SK-MEL-5 (cell line): ENCODE measurements around the gene PTGFRN. TPM values are rescaled to one million over a fixed set of nuclear protein-coding genes. Genes with fewer than 3 reads are reported as not detected.

Experiments used
- DNase-seq: peaks from one replicate; pipeline ENCODE4 v3.0.0-alpha.2; 2016; ENCODE audit warnings: low read depth, low spot score
- in situ Hi-C: cut with HindIII; loops from 2 replicates; pipeline ENCODE4 v1.10.0; 2016; ENCODE audit warnings: low sequenced_read_pairs, high pct_unique_total_duplicates, low pct_unique_long_range_greater_than_20kb
- total RNA-seq: library from RNA; depleted of rRNA; stranded (reverse); fragments of >200 nt; shearing (Covaris generic); gene quantifications from 2 replicates; pipeline ENCODE4 v1.2.3, GENCODE V29; 2014

PTGFRN gene
- total RNA-seq, 1 experiment from 2014 or later = 28.4 TPM

- in situ Hi-C loops = loop anchor here (25.0 kb wide), 1 partner anchor 181 kb away; the partner anchor contains the start of gene TTF2
- DNase-seq = no peak
These were observed 28.8 kb upstream of the PTGFRN start for GRCh38 chr1:116880917-116881316.

DNA sequence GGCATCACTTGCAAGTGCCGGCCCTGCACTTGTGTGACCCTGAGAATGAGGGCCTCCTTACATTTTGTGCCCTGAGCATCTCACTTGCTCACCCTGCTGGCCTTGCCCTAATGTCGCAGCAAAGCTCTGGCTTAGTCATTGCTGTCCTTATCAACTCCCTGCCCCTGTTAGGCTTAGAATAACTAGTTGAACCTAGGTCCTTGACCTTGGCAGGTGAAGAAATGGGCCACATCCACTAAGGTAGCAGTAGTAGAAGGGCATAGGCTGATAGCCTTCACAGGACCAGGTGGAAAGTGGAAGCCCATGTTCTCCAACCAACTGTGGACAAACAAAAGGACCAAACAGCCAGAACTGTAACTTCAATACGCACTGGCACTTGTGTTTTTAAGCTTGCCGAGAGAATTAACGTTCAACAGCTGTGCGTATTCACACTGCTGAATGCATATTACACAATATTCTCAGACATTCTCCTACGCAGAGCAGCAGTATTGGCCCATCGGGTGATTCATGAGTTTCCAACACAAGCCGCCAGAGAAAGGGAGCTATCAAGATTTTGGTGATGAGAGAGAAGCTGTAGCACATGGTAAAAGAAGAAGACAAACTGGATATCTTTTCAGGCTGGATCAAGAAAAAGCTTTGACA, 27.7 kb upstream of the PTGFRN start:
- in situ Hi-C loops = loop anchor here (25.0 kb wide), 1 partner anchor 180 kb away; the partner anchor contains the start of gene TTF2
- DNase-seq = peak; percentile 49

GRCh38 chr1:116882866-116883265, 26.9 kb upstream of the PTGFRN start:
- in situ Hi-C loops = loop anchor here (25.0 kb wide), 1 partner anchor 179 kb away; the partner anchor contains the start of gene TTF2
- DNase-seq = no peak

DNA sequence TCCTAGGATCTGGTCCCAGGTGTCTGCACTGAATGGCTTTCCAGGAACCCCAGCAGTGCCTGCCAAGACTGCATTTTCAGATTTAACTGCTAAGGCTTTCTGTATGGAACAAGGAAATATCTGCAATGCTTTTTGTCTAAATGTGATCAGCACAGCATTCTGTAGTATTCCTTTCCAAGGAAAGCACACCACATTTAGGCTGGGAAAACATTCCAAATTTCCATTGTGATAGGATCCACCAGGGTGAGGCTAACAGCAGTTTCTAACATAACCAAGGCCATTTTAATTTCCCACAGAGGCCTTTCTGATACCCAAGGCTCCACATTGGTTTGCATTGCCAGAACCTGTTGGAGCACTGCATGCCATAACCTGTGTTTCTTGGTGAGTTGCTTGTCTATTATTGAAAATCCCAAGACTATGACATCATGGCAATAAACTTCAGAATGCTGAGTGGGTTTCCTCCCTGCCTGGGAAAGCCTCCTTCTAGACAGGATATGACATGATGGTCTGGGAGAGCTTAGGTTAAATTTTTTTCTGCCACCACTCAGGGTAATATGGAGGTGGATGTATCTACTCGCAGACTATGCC, 23.3 kb upstream of the PTGFRN start:
- DNase-seq = no peak
- in situ Hi-C loops = loop anchor here (25.0 kb wide), 1 partner anchor 176 kb away; the partner anchor contains the start of gene TTF2

GRCh38 chr1:116887212-116887611, 22.5 kb upstream of the PTGFRN start:
- DNase-seq = no peak
- in situ Hi-C loops = loop anchor here (25.0 kb wide), 1 partner anchor 175 kb away; the partner anchor contains the start of gene TTF2

GRCh38 chr1:116889380-116889779, 20.3 kb upstream of the PTGFRN start:
- in situ Hi-C loops = loop anchor here (25.0 kb wide), 1 partner anchor 173 kb away; the partner anchor contains the start of gene TTF2
- no peak for DNase-seq

DNA sequence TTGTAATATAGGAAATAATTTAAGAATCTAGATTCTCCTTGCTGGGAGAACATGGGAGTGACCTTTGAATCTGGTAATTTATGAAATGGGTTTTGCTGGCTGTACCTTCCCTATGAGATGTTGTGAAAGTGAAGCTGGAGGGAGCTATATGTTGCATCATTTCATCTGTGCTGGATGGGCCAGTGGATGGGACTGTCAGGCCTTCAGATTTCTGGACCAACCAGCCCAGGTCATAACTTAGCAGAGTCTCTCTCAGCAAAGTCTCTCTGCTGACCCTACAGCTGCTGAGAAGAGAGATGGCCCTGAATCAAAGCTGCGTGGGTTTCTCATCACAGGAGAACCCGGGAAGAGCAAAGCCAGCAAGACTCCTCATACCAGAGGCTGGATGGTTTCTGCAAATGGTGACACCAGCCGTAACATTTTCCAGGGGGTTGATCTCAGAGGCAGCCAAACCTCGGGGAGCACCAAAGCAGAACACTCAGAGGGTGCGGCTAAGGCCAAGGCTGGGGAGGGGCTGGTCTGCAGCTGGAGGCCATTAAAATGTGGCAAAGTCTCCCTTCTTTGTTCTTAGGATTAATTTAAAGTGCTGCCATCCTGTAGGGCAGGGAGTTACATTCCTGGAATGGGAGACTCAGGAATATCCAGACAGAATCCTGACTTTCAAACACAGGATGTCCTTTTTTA, 18.2 kb upstream of the PTGFRN start:
- in situ Hi-C loops = loop anchor here (25.0 kb wide), 1 partner anchor 171 kb away; the partner anchor contains the start of gene TTF2
- no peak for DNase-seq

DNA sequence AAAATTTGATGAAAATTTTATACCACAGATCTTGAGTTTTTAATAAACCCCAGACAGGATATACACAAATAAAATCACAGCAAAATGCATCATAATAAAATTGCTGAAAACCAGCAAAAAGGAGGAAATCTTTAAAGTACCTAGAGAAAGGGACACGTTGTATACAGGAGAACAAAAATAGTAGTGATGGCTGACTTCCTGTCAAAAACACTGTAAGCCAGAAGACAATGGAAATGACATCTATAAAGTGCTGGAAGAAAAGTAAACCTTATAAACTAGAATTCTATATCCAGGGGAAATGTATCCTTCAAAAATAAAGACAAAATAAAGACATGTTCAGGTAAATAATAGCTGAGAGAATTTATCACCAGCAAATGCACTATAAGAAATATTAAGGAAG, 14.6 kb upstream of the PTGFRN start:
- in situ Hi-C loops = loop anchor here (25.0 kb wide), 1 partner anchor 167 kb away; the partner anchor contains the start of gene TTF2
- no peak for DNase-seq

- no peak for DNase-seq
These were observed 10.2 kb upstream of the PTGFRN start for GRCh38 chr1:116899529-116899928.

DNA sequence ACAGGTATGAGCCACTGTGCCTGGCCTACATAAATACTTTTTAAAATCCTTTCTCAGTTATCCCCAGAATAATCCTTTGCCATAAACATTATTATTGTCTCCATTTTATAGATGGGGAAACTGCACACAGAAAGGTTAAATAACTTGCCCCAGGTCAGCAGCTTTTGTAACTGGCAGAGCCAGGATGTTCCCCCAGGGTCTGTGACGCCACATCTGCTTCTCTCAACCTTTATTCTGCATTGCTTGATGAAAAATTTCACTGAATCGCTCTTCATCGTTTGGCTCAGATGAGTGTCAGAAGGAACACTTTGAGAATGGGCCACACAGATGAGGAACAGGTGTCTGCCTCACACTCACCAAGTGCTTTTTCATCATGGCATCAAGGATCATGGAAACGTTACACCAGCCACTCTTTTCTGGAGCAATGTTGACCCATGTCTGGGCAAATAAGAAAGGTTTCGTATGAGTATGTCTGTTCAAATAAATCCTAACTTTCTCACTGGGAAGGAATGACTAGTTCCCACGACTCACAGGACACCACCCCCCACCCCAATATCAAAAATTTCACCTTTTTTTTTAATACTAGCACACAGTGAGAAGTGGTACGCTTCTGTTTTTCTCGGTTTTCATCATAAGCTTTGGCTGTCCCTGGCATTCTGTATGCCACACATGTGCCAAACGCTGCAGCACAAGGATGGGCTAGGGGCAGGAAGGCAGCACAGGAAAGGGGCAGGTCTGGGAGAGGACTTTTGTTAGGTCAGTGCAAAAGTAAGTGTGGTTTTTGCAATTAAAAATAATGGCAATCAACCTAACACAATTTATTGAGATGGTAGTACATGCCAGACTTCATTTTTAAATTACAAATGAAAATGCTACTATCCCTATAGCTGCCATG, 9.0 kb upstream of the PTGFRN start:
- in situ Hi-C loops = no loop called here
- DNase-seq = no peak

More at GRCh38 chr1:116899529-116899928, 10.2 kb upstream of the PTGFRN start:
- in situ Hi-C loops = loop anchor here (25.0 kb wide), 1 partner anchor 163 kb away; the partner anchor contains the start of gene TTF2

DNA sequence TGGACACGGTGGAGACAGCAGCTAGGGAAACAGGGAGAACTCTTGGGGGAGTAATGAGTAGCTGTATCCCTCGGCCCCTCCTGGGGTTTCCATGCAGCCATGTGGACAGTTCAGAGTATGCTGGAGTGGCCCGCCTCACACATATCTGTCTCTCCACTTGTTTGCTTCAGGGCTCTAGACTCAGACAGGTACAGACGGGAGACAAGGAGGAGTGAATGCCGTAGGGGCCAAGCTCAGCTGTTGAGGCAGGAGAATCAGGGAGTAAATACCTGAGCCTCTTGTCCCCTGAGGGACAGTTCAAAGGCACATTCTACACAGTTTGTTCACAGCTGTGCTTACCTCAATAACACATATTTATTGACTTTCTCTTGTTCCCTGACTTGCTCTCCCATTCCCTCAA, 7.7 kb upstream of the PTGFRN start:
- in situ Hi-C loops = no loop called here
- DNase-seq = no peak

GRCh38 chr1:116902723-116903383, 6.9 kb upstream of the PTGFRN start:
- in situ Hi-C loops = no loop called here
- no peak for DNase-seq

GRCh38 chr1:116904791-116905320, 4.9 kb upstream of the PTGFRN start:
- in situ Hi-C loops = no loop called here
- DNase-seq = no peak

GRCh38 chr1:116906812-116907211, 2.9 kb upstream of the PTGFRN start:
- DNase-seq = no peak
- in situ Hi-C loops = no loop called here

DNA sequence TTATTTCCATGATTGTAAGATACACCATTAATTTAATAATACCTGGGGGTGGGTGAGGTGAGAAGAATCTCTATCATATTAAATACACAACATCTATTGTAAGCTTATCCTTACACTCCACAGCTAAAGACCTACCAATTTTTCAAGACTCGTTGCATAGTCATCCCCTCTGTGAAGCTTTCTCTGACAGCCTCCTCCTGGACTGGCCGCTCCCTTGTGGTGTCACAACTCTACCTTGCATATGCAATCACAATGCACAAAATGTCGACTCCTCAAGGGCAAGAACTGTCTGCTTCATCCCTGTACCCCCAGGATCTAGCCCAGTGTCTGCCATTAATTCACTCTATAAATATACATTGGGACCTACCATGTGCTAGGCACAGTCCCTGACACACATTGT, 2.4 kb upstream of the PTGFRN start:
- in situ Hi-C loops = no loop called here
- no peak for DNase-seq

- in situ Hi-C loops = no loop called here
- DNase-seq = no peak
These were observed 1.4 kb upstream of the PTGFRN start for GRCh38 chr1:116908266-116908665.
